HUES48 (cell line): ENCODE measurements around the gene GPT2.
"Not testable (repeated sequence)": the region's sequence is repeated elsewhere in the genome, so short reads cannot be mapped to it uniquely, and the experiment has no call there.

Experiments
- H3K27ac ChIP-seq: one replicate; pipeline ENCODE4 v1.7.0; 2013; ENCODE audit warnings: low read depth, low read length, inconsistent platforms
- H3K27me3 ChIP-seq: 2 replicates; pipeline ENCODE4 v1.6.1; 2013; ENCODE audit warnings: mild to moderate bottlenecking, low read length; ENCODE audit not compliant: control insufficient read depth, insufficient read depth
- H3K36me3 ChIP-seq: 2 replicates; pipeline ENCODE4 v1.6.1; 2013; ENCODE audit warnings: low read length; ENCODE audit not compliant: control insufficient read depth, insufficient read depth
- H3K4me1 ChIP-seq: 2 replicates; pipeline ENCODE4 v1.6.1; 2013; ENCODE audit warnings: mild to moderate bottlenecking, low read length; ENCODE audit not compliant: control insufficient read depth, insufficient read depth
- H3K4me3 ChIP-seq: 2 replicates; pipeline ENCODE4 v1.5.1; 2013; ENCODE audit warnings: mild to moderate bottlenecking, low read depth, low read length
- H3K9ac ChIP-seq: 2 replicates; pipeline ENCODE4 v1.6.1; 2013; ENCODE audit warnings: mild to moderate bottlenecking, low read depth, low read length, moderate library complexity
- H3K9me3 ChIP-seq: 2 replicates; pipeline ENCODE4 v1.6.1; 2013; ENCODE audit warnings: low read length; ENCODE audit not compliant: control insufficient read depth, insufficient read depth

The GPT2 gene

GRCh38 chr16:46852130-46852529 lies 32.0 kb upstream of the GPT2 start:
- no peak overlapping the region for H3K4me3 ChIP-seq
- no peaks in the 10 kb centered on the region for H3K36me3 ChIP-seq
- H3K4me1 ChIP-seq = no peaks in the 10 kb centered on the region
- no peak overlapping the region for H3K27ac ChIP-seq
- H3K9me3 ChIP-seq = no peaks in the 10 kb centered on the region
- H3K27me3 ChIP-seq = no peaks in the 10 kb centered on the region
- H3K9ac ChIP-seq = no peak overlapping the region

GRCh38 chr16:46853713-46854443 lies 30.3 kb upstream of the GPT2 start:
- H3K4me3 ChIP-seq = no peak overlapping the region
- no peaks in the 10 kb centered on the region for H3K27me3 ChIP-seq
- no peaks in the 10 kb centered on the region for H3K36me3 ChIP-seq
- H3K9ac ChIP-seq = no peak overlapping the region
- no peaks in the 10 kb centered on the region for H3K9me3 ChIP-seq
- H3K27ac ChIP-seq = peak overlapping the region; percentile 29
- H3K4me1 ChIP-seq = no peaks in the 10 kb centered on the region

GRCh38 chr16:46854846-46855245 lies 29.3 kb upstream of the GPT2 start:
- Histone ChIP-seq H3K4me3 (no peak overlapping the region), H3K27me3 (no peaks in the 10 kb centered on the region), H3K9me3 (no peaks in the 10 kb centered on the region), H3K4me1 (no peaks in the 10 kb centered on the region), H3K9ac (no peak overlapping the region), H3K36me3 (no peaks in the 10 kb centered on the region), H3K27ac (no peak overlapping the region)

GRCh38 chr16:46855389-46855788 lies 28.8 kb upstream of the GPT2 start:
- no peak overlapping the region for H3K27ac ChIP-seq
- H3K27me3 ChIP-seq = no peaks in the 10 kb centered on the region
- no peaks in the 10 kb centered on the region for H3K9me3 ChIP-seq
- H3K4me3 ChIP-seq = no peak overlapping the region
- no peak overlapping the region for H3K9ac ChIP-seq
- H3K36me3 ChIP-seq = no peaks in the 10 kb centered on the region
- no peaks in the 10 kb centered on the region for H3K4me1 ChIP-seq

- Histone ChIP-seq H3K9me3 (no peaks in the 10 kb centered on the region), H3K9ac (no peak overlapping the region), H3K4me3 (no peak overlapping the region), H3K36me3 (no peaks in the 10 kb centered on the region), H3K4me1 (no peaks in the 10 kb centered on the region), H3K27ac (no peak overlapping the region), H3K27me3 (no peaks in the 10 kb centered on the region)
Observed at GRCh38 chr16:46857368-46857945, 26.7 kb upstream of the GPT2 start.

GRCh38 chr16:46858151-46858550 lies 26.0 kb upstream of the GPT2 start:
- Histone ChIP-seq H3K4me3 (no peak overlapping the region), H3K4me1 (no peaks in the 10 kb centered on the region), H3K27ac (no peak overlapping the region), H3K9me3 (no peaks in the 10 kb centered on the region), H3K27me3 (no peaks in the 10 kb centered on the region), H3K36me3 (no peaks in the 10 kb centered on the region), H3K9ac (no peak overlapping the region)

- Histone ChIP-seq H3K27ac (no peak overlapping the region), H3K4me1 (no peaks in the 10 kb centered on the region), H3K27me3 (no peaks in the 10 kb centered on the region), H3K36me3 (no peaks in the 10 kb centered on the region), H3K9ac (no peak overlapping the region), H3K9me3 (no peaks in the 10 kb centered on the region), H3K4me3 (no peak overlapping the region)
Observed at GRCh38 chr16:46859719-46860152, 24.4 kb upstream of the GPT2 start.

- no peaks in the 10 kb centered on the region for H3K27me3 ChIP-seq
- no peaks in the 10 kb centered on the region for H3K9me3 ChIP-seq
- H3K4me1 ChIP-seq = no peaks in the 10 kb centered on the region
- H3K9ac ChIP-seq = no peak overlapping the region
- no peaks in the 10 kb centered on the region for H3K36me3 ChIP-seq
- H3K4me3 ChIP-seq = no peak overlapping the region
- no peak overlapping the region for H3K27ac ChIP-seq
Observed at GRCh38 chr16:46862555-46863447, 21.4 kb upstream of the GPT2 start.

- H3K9me3 ChIP-seq = no peaks in the 10 kb centered on the region
- no peaks in the 10 kb centered on the region for H3K4me1 ChIP-seq
- H3K9ac ChIP-seq = no peak overlapping the region
- no peaks in the 10 kb centered on the region for H3K27me3 ChIP-seq
- H3K4me3 ChIP-seq = no peak overlapping the region
- H3K36me3 ChIP-seq = no peaks in the 10 kb centered on the region
- no peak overlapping the region for H3K27ac ChIP-seq
Observed at GRCh38 chr16:46866286-46866685, 17.9 kb upstream of the GPT2 start.

- not testable (repeated sequence) for H3K9ac ChIP-seq, H3K36me3 ChIP-seq, H3K9me3 ChIP-seq, H3K4me1 ChIP-seq, H3K27me3 ChIP-seq, H3K4me3 ChIP-seq, H3K27ac ChIP-seq
Observed at GRCh38 chr16:46867486-46867885, 16.7 kb upstream of the GPT2 start.

GRCh38 chr16:46868891-46869290 lies 15.3 kb upstream of the GPT2 start:
- H3K27me3 ChIP-seq, H3K4me1 ChIP-seq, H3K27ac ChIP-seq, H3K9ac ChIP-seq, H3K36me3 ChIP-seq, H3K4me3 ChIP-seq, H3K9me3 ChIP-seq: not testable (repeated sequence)
